Breast epithelium (tissue), 3 donors: ENCODE measurements around the gene LLGL1.

ENCODE experiments used
- CTCF ChIP-seq, 3 donors: fragments of 450-650 bp; IDR thresholded peaks; one replicate each; pipeline ENCODE4 v1.5.1; 2016 to 2017; ENCODE audit warnings: antibody characterized with exemption in 3 of 3, mild to moderate bottlenecking in 3 of 3, moderate library complexity in 3 of 3
- POLR2A ChIP-seq: fragments of 450-650 bp; IDR thresholded peaks from one replicate; pipeline ENCODE4 v1.6.1; 2016; ENCODE audit warnings: antibody characterized with exemption, mild to moderate bottlenecking, moderate library complexity
- POLR2AphosphoS5 ChIP-seq, 3 donors: sonication (generic); formaldehyde crosslinking; IDR thresholded peaks; one replicate each; pipeline ENCODE4 v1.6.1; 2017; ENCODE audit warnings: antibody characterized with exemption in 3 of 3

GRCh38 chr17:18217412-18218015, 7.9 kb upstream of the LLGL1 start:
- peak; percentile 71 to 82 (median 79) for TF ChIP-seq CTCF (IDR thresholded peaks at IDR 0.05)
- no peak for TF ChIP-seq POLR2A
- no peak for TF ChIP-seq POLR2AphosphoS5 (IDR thresholded peaks at IDR 0.05)
